ENCODE measurements around the gene PLD5. TPM values are rescaled to one million over a fixed set of nuclear protein-coding genes. Genes with fewer than 3 reads are reported as not detected.
"Not testable (repeated sequence)": the region's sequence is repeated elsewhere in the genome, so short reads cannot be mapped to it uniquely, and the experiment has no call there.

The PLD5 gene
- total RNA-seq, 2 donors from 2014 or later = 0.27 TPM; not detected in 1

- Histone ChIP-seq H3K4me1 (no peaks in the 10 kb centered on the region), H3K4me3 (no peak overlapping the region), H3K27ac (no peak overlapping the region), H3K9me3 (no peaks in the 10 kb centered on the region), H3K36me3 (no peaks in the 10 kb centered on the region), H3K9ac (ENCODE audit: low read depth in 2 of 2, low read length in 2 of 2) (no peak overlapping the region), H3K27me3 (no peaks in the 10 kb centered on the region)
- intact Hi-C loops (cut with DNase I) = no loop called here
- no peak for DNase-seq
- TF ChIP-seq CTCF (IDR thresholded peaks at IDR 0.05) = no peak
Observed at GRCh38 chr1:242349636-242350035, 174.9 kb downstream of the PLD5 start.

- H3K4me1 ChIP-seq; H3K36me3 ChIP-seq; H3K27ac ChIP-seq; H3K9ac ChIP-seq (ENCODE audit: low read depth in 2 of 2, low read length in 2 of 2); H3K4me3 ChIP-seq; intact Hi-C loops (cut with DNase I); DNase-seq; H3K9me3 ChIP-seq; H3K27me3 ChIP-seq: not testable (repeated sequence)
Observed at GRCh38 chr1:242330865-242331264, 193.6 kb downstream of the PLD5 start.

- DNase-seq; H3K4me3 ChIP-seq; H3K9me3 ChIP-seq; H3K27ac ChIP-seq; intact Hi-C loops (cut with DNase I); H3K36me3 ChIP-seq; H3K9ac ChIP-seq (ENCODE audit: low read depth in 2 of 2, low read length in 2 of 2); H3K4me1 ChIP-seq; H3K27me3 ChIP-seq: not testable (repeated sequence)
Observed at GRCh38 chr1:242327381-242327780, 197.1 kb downstream of the PLD5 start.

GRCh38 chr1:242321981-242322380 is 202.5 kb downstream of the PLD5 start:
- H3K4me3 ChIP-seq; intact Hi-C loops (cut with DNase I); DNase-seq; H3K4me1 ChIP-seq; H3K9me3 ChIP-seq; H3K27me3 ChIP-seq; H3K27ac ChIP-seq; H3K9ac ChIP-seq (ENCODE audit: low read depth in 2 of 2, low read length in 2 of 2); H3K36me3 ChIP-seq: not testable (repeated sequence)

- no peak for TF ChIP-seq CTCF (IDR thresholded peaks at IDR 0.05)
- H3K9me3 ChIP-seq = no peaks in the 10 kb centered on the region
- DNase-seq = no peak
- H3K4me3 ChIP-seq = no peak overlapping the region
- no peak overlapping the region for H3K27ac ChIP-seq
- intact Hi-C loops (cut with DNase I) = no loop called here
- no peaks in the 10 kb centered on the region for H3K4me1 ChIP-seq
- no peaks in the 10 kb centered on the region for H3K27me3 ChIP-seq
- no peak overlapping the region for H3K9ac ChIP-seq (ENCODE audit: low read depth in 2 of 2, low read length in 2 of 2)
- H3K36me3 ChIP-seq = no peaks in the 10 kb centered on the region
Observed at GRCh38 chr1:242318140-242318539, 206.4 kb downstream of the PLD5 start.

- H3K36me3 ChIP-seq; DNase-seq; intact Hi-C loops (cut with DNase I): not testable (repeated sequence)
Observed at GRCh38 chr1:242314865-242315264, 209.6 kb downstream of the PLD5 start.

GRCh38 chr1:242314085-242314649 is 210.3 kb downstream of the PLD5 start:
- H3K4me3 ChIP-seq; intact Hi-C loops (cut with DNase I); H3K27ac ChIP-seq; H3K9ac ChIP-seq (ENCODE audit: low read depth in 2 of 2, low read length in 2 of 2); H3K4me1 ChIP-seq; H3K9me3 ChIP-seq; H3K27me3 ChIP-seq; H3K36me3 ChIP-seq; DNase-seq: not testable (repeated sequence)

More at GRCh38 chr1:242314865-242315264, 209.6 kb downstream of the PLD5 start:
- not testable (repeated sequence) for H3K9ac ChIP-seq (ENCODE audit: low read depth in 2 of 2, low read length in 2 of 2); H3K27ac ChIP-seq; H3K9me3 ChIP-seq; H3K27me3 ChIP-seq; H3K4me3 ChIP-seq; H3K4me1 ChIP-seq

GRCh38 chr1:242308681-242309080 is 215.8 kb downstream of the PLD5 start:
- DNase-seq; intact Hi-C loops (cut with DNase I); H3K4me1 ChIP-seq; H3K27me3 ChIP-seq; H3K9me3 ChIP-seq; H3K36me3 ChIP-seq; H3K27ac ChIP-seq; H3K9ac ChIP-seq (ENCODE audit: low read depth in 2 of 2, low read length in 2 of 2); H3K4me3 ChIP-seq: not testable (repeated sequence)

- DNase-seq; H3K27me3 ChIP-seq; H3K36me3 ChIP-seq; H3K27ac ChIP-seq; H3K9ac ChIP-seq (ENCODE audit: low read depth in 2 of 2, low read length in 2 of 2); H3K9me3 ChIP-seq; H3K4me3 ChIP-seq; intact Hi-C loops (cut with DNase I); H3K4me1 ChIP-seq: not testable (repeated sequence)
Observed at GRCh38 chr1:242293781-242294180, 230.7 kb downstream of the PLD5 start.

GRCh38 chr1:242288067-242288466 is 236.4 kb downstream of the PLD5 start:
- H3K4me1 ChIP-seq; intact Hi-C loops (cut with DNase I); H3K4me3 ChIP-seq; H3K27me3 ChIP-seq; H3K9me3 ChIP-seq; DNase-seq; H3K27ac ChIP-seq; H3K9ac ChIP-seq (ENCODE audit: low read depth in 2 of 2, low read length in 2 of 2); H3K36me3 ChIP-seq: not testable (repeated sequence)

- H3K4me1 ChIP-seq; intact Hi-C loops (cut with DNase I); H3K27me3 ChIP-seq; H3K36me3 ChIP-seq; H3K9ac ChIP-seq (ENCODE audit: low read depth in 2 of 2, low read length in 2 of 2); H3K4me3 ChIP-seq; H3K27ac ChIP-seq; H3K9me3 ChIP-seq; DNase-seq: not testable (repeated sequence)
Observed at GRCh38 chr1:242282758-242283485, 241.6 kb downstream of the PLD5 start.

GRCh38 chr1:242278406-242278805 is 246.1 kb downstream of the PLD5 start:
- DNase-seq; H3K36me3 ChIP-seq; H3K27ac ChIP-seq; H3K4me1 ChIP-seq; H3K4me3 ChIP-seq; H3K9me3 ChIP-seq; H3K9ac ChIP-seq (ENCODE audit: low read depth in 2 of 2, low read length in 2 of 2); H3K27me3 ChIP-seq; intact Hi-C loops (cut with DNase I): not testable (repeated sequence)

All from colonic mucosa (tissue), 4 donors.